Liver (tissue), 9 donors: ENCODE results near the gene ANKS1A. TPM values are rescaled to one million over a fixed set of nuclear protein-coding genes. Genes with fewer than 3 reads are reported as not detected.

Experiments used
- DNase-seq: peaks from one replicate; pipeline ENCODE4 v3.0.0-alpha.2; 2017; ENCODE audit warnings: low spot score
- H3K27ac ChIP-seq, 2 donors: one replicate each; pipeline ENCODE4 v1.7.0; 2013; ENCODE audit warnings: inconsistent platforms in 2 of 2, low read length in 2 of 2, control low read depth in 1 of 2, low read depth in 1 of 2, mild to moderate bottlenecking in 1 of 2
- H3K27me3 ChIP-seq, 4 donors: one replicate each; pipeline versions ENCODE4 v1.6.1 to v1.7.0; 2013; ENCODE audit warnings: low read length in 3 of 4, inconsistent platforms in 1 of 4, mild to moderate bottlenecking in 1 of 4, moderate library complexity in 1 of 4; ENCODE audit not compliant: control insufficient read depth in 4 of 4, insufficient read depth in 4 of 4
- H3K36me3 ChIP-seq, 4 donors: one replicate each; pipeline versions ENCODE4 v1.6.1 to v1.7.0; 2013; ENCODE audit warnings: low read length in 3 of 4, mild to moderate bottlenecking in 3 of 4, low read depth in 1 of 4, moderate library complexity in 1 of 4; ENCODE audit not compliant: control insufficient read depth in 4 of 4, insufficient read depth in 3 of 4
- H3K4me1 ChIP-seq, 4 donors: one replicate each; pipeline versions ENCODE4 v1.6.1 to v1.7.0; 2013; ENCODE audit warnings: low read length in 3 of 4, mild to moderate bottlenecking in 3 of 4, moderate library complexity in 1 of 4; ENCODE audit not compliant: control insufficient read depth in 4 of 4, insufficient read depth in 4 of 4
- H3K4me3 ChIP-seq, 3 donors: one replicate each; pipeline versions ENCODE4 v1.6.1 to v1.7.0; 2013; ENCODE audit warnings: low read length in 3 of 3, control low read depth in 1 of 3, low read depth in 1 of 3, mild to moderate bottlenecking in 1 of 3
- H3K9ac ChIP-seq, 2 donors: one replicate each; pipeline ENCODE4 v1.7.0; 2013; ENCODE audit warnings: low read length in 2 of 2, mild to moderate bottlenecking in 2 of 2, moderate library complexity in 2 of 2, control low read depth in 1 of 2, low read depth in 1 of 2
- H3K9me3 ChIP-seq, 4 donors: one replicate each; pipeline versions ENCODE4 v1.6.1 to v1.7.0; 2013; ENCODE audit warnings: low read length in 3 of 4; ENCODE audit not compliant: control insufficient read depth in 4 of 4
- CTCF ChIP-seq: fragments of 150-350 bp; IDR thresholded peaks from 2 replicates; pipeline ENCODE4 v1.5.1; 2017; ENCODE audit warnings: improper control_type of control experiment, low read depth, low read length; ENCODE audit not compliant: missing input control
- EGR1 ChIP-seq, 2 donors: IDR thresholded peaks; 2 replicates each; pipeline ENCODE4 v1.6.1; 2016 to 2018; ENCODE audit warnings: antibody characterized with exemption in 2 of 2, low read depth in 2 of 2
- FOXA1 ChIP-seq: IDR thresholded peaks from 2 replicates; pipeline ENCODE4 v1.6.1; 2016; ENCODE audit warnings: antibody characterized with exemption
- FOXA2 ChIP-seq: IDR thresholded peaks from 2 replicates; pipeline ENCODE4 v1.6.1; 2016; ENCODE audit warnings: antibody characterized with exemption
- GABPA ChIP-seq, 2 donors: IDR thresholded peaks in 1 of 2; conservative IDR thresholded peaks in 1 of 2; 2 replicates each; pipeline ENCODE4 v1.6.1; 2016; ENCODE audit warnings: antibody characterized with exemption in 2 of 2, mild to moderate bottlenecking in 1 of 2, moderate library complexity in 1 of 2
- HNF4A ChIP-seq, 2 donors: conservative IDR thresholded peaks; 2 replicates each; pipeline ENCODE4 v1.6.1; 2016; ENCODE audit warnings: antibody characterized with exemption in 2 of 2, mild to moderate bottlenecking in 2 of 2
- JUND ChIP-seq, 2 donors: IDR thresholded peaks; 2 replicates each; pipeline ENCODE4 v1.6.1; 2016; ENCODE audit warnings: antibody characterized with exemption in 2 of 2
- MAX ChIP-seq: IDR thresholded peaks from 2 replicates; pipeline ENCODE4 v1.6.1; 2016; ENCODE audit warnings: antibody characterized with exemption
- RAD21 ChIP-seq, 2 donors: IDR thresholded peaks; 2 replicates each; pipeline ENCODE4 v1.6.1; 2016; ENCODE audit warnings: antibody characterized with exemption in 2 of 2, mild to moderate bottlenecking in 2 of 2
- REST ChIP-seq: IDR thresholded peaks from 2 replicates; pipeline ENCODE4 v1.6.1; 2016; ENCODE audit warnings: antibody characterized with exemption, mild to moderate bottlenecking
- RXRA ChIP-seq, 2 donors: IDR thresholded peaks; 2 replicates each; pipeline ENCODE4 v1.6.1; 2017 to 2018; ENCODE audit warnings: antibody characterized with exemption in 2 of 2, mild to moderate bottlenecking in 1 of 2
- TAF1 ChIP-seq: conservative IDR thresholded peaks from 2 replicates; pipeline ENCODE4 v1.6.1; 2016; ENCODE audit warnings: antibody characterized with exemption, mild to moderate bottlenecking
- YY1 ChIP-seq: IDR thresholded peaks from 2 replicates; pipeline ENCODE4 v1.6.1; 2016; ENCODE audit warnings: antibody characterized with exemption, mild to moderate bottlenecking
- ZBTB33 ChIP-seq: IDR thresholded peaks from 2 replicates; pipeline ENCODE4 v1.6.1; 2016; ENCODE audit warnings: antibody characterized with exemption
- WGBS: extraction: QIAGEN DNeasy Blood & Tissue Kit; methylation state at CpG from one replicate; pipeline ENCODE4 v1.1.7; 2013; 5-methylcytosine and 5-hydroxymethylcytosine counted together
- polyA plus RNA-seq, 2 donors: library from polyadenylated mRNA; stranded (reverse) in 1 of 2; unstranded in 1 of 2; fragments of 200-250 nt in 1 of 2; fragments of >200 nt in 1 of 2; fragmentation: Nextera tagmentation in 1 of 2; extraction: Ambion mirVana in 1 of 2; gene quantifications; one replicate each; pipeline versions ENCODE4 v1.2.1 to v1.2.3, GENCODE V29; 2013 to 2015
- total RNA-seq, 2 donors: library from RNA; depleted of rRNA; stranded (reverse); fragments of >200 nt; gene quantifications; one replicate each; pipeline ENCODE4 v1.2.3, GENCODE V29; 2014
- donor health status: healthy.
- donor health status: healthy.
- donor health status: healthy.
- donor health status: healthy.
- donor health status: healthy.

ANKS1A gene
- total and polyA plus RNA-seq, 4 donors, result 4.3 to 18.7 (median 6.7) TPM

- DNase-seq, result no peak
- Histone ChIP-seq H3K36me3 (peaks cover 12 to 49% (median 29%) of the 10 kb centered on the region in 4 donors), H3K4me3 (no peak overlapping the region), H3K27ac (no peak overlapping the region), H3K4me1 (peaks cover 0 to 4% (median 0%) of the 10 kb centered on the region in 4 donors), H3K9me3 (no peaks in the 10 kb centered on the region), H3K9ac (no peak overlapping the region), H3K27me3 (no peaks in the 10 kb centered on the region)
- 61% methylated on average over 13 of the region's 13 CpGs for WGBS
- no peak for TF ChIP-seq CTCF
- no peak for TF ChIP-seq YY1
- no peak for TF ChIP-seq MAX
- no peak for TF ChIP-seq RXRA (IDR thresholded peaks at IDR 0.05)
- no peak for TF ChIP-seq FOXA1
- TF ChIP-seq ZBTB33, result no peak
- no peak for TF ChIP-seq REST
- TF ChIP-seq FOXA2, result no peak
- TF ChIP-seq TAF1, result no peak
- no peak for TF ChIP-seq GABPA (IDR thresholded peaks at IDR 0.05 in 1 of 2, conservative IDR thresholded peaks at IDR 0.05 in 1 of 2)
- TF ChIP-seq RAD21 (IDR thresholded peaks at IDR 0.05), result no peak
- no peak for TF ChIP-seq JUND (IDR thresholded peaks at IDR 0.05)
- TF ChIP-seq EGR1 (IDR thresholded peaks at IDR 0.05; ENCODE audit: low read depth in 2 of 2), result no peak
Measured at GRCh38 chr6:35081426-35081851, 192.4 kb downstream of the ANKS1A start.

GRCh38 chr6:35082046-35082732, 193.1 kb downstream of the ANKS1A start:
- WGBS, result 79% methylated on average over 19 of the region's 19 CpGs
- no peak overlapping the region for H3K4me3 ChIP-seq
- no peak overlapping the region for H3K27ac ChIP-seq
- H3K27me3 ChIP-seq, result no peaks in the 10 kb centered on the region
- no peak for DNase-seq
- H3K9ac ChIP-seq, result no peak overlapping the region
- H3K9me3 ChIP-seq, result no peaks in the 10 kb centered on the region
- peaks cover 12 to 51% (median 31%) of the 10 kb centered on the region in 4 donors for H3K36me3 ChIP-seq
- peaks cover 0 to 4% (median 0%) of the 10 kb centered on the region in 4 donors for H3K4me1 ChIP-seq
- TF ChIP-seq FOXA1 (no peak), HNF4A (conservative IDR thresholded peaks at IDR 0.05) (no peak), ZBTB33 (no peak), RAD21 (IDR thresholded peaks at IDR 0.05) (no peak), CTCF (no peak), TAF1 (no peak), REST (no peak), RXRA (IDR thresholded peaks at IDR 0.05) (no peak)
